Breast epithelium (tissue), 3 donors: ENCODE results near the gene PTPRG.

Experiments
- CTCF ChIP-seq, 3 donors: fragments of 450-650 bp; IDR thresholded peaks; one replicate each; pipeline ENCODE4 v1.5.1; 2016 to 2017; ENCODE audit warnings: antibody characterized with exemption in 3 of 3, mild to moderate bottlenecking in 3 of 3, moderate library complexity in 3 of 3
- POLR2A ChIP-seq: fragments of 450-650 bp; IDR thresholded peaks from one replicate; pipeline ENCODE4 v1.6.1; 2016; ENCODE audit warnings: antibody characterized with exemption, mild to moderate bottlenecking, moderate library complexity

DNA sequence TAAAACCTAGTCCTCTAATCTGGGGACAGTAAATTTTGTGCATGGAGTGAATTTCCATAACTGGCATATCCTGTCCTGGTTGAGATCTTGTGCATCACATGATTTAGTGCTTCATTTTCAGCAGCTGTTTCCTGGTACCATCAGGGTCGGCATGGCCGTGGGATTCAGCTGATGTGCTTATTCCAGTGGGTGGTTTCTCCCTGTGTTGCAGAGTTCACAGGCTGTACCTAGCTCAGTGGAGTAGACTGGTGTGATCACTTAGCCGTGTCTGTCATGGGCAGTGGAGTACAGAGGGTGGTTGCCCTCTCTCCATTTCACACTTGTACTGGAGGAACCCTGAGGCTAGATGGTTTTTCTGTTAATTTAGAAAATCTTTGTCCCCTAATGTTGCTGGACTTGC is 228.5 kb downstream of the PTPRG start:
- no peak for TF ChIP-seq CTCF (IDR thresholded peaks at IDR 0.05)
- TF ChIP-seq POLR2A, result no peak
